ENCODE measurements around the gene SCMH1. TPM values are rescaled to one million over a fixed set of nuclear protein-coding genes. Genes with fewer than 3 reads are reported as not detected.
A peak's percentile ranks its signal among the peaks of the same experiment; 100 is the strongest.

Gene SCMH1
- total and polyA plus RNA-seq, 4 donors = 6.6 to 12.8 (median 10.5) TPM

GRCh38 chr1:40980453-40981121, 261.5 kb downstream of the SCMH1 start (continued):
- no peak for TF ChIP-seq FOXA1 (IDR thresholded peaks at IDR 0.05)
- TF ChIP-seq RAD21 (IDR thresholded peaks at IDR 0.05) = no peak
- peak in 1 of 2 donors; percentile 7 for TF ChIP-seq JUND (IDR thresholded peaks at IDR 0.05)

DNA sequence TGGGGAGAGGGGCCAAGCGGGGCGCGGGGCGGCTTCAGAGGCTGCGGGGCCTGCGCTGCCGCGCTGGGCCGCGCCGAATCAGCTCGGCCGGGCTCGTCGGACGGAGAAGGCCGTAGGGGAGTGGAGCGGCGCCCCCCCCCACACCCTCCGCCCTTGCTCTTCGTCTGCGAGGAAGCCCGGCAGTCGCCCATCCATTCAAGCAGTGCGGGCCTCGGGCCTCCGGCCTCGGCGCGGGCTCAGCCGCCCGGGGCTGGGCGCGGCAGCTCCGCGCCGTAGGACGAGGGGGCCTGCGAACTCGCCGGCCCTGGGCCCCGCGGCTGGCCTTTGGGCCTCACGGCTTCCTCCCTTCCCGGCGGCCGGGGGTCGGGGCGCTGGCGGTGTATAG, 262.0 kb downstream of the SCMH1 start:
- WGBS = 2% methylated on average over 50 of the region's 50 CpGs
- TF ChIP-seq HNF4A (conservative IDR thresholded peaks at IDR 0.05) (no peak), RXRA (IDR thresholded peaks at IDR 0.05) (no peak), REST (IDR thresholded peaks at IDR 0.05) (no peak), SP1 (IDR thresholded peaks at IDR 0.05) (no peak), JUND (IDR thresholded peaks at IDR 0.05) (no peak), YY1 (IDR thresholded peaks at IDR 0.05) (no peak), EGR1 (IDR thresholded peaks at IDR 0.05; ENCODE audit: low read depth in 2 of 2) (no peak), FOXA2 (IDR thresholded peaks at IDR 0.05) (no peak), FOXA1 (IDR thresholded peaks at IDR 0.05) (no peak), RAD21 (IDR thresholded peaks at IDR 0.05) (no peak), NR2F2 (IDR thresholded peaks at IDR 0.05) (no peak), MAX (IDR thresholded peaks at IDR 0.05) (no peak), HNF4G (IDR thresholded peaks at IDR 0.05) (no peak)
- TF ChIP-seq, protein P1, sequence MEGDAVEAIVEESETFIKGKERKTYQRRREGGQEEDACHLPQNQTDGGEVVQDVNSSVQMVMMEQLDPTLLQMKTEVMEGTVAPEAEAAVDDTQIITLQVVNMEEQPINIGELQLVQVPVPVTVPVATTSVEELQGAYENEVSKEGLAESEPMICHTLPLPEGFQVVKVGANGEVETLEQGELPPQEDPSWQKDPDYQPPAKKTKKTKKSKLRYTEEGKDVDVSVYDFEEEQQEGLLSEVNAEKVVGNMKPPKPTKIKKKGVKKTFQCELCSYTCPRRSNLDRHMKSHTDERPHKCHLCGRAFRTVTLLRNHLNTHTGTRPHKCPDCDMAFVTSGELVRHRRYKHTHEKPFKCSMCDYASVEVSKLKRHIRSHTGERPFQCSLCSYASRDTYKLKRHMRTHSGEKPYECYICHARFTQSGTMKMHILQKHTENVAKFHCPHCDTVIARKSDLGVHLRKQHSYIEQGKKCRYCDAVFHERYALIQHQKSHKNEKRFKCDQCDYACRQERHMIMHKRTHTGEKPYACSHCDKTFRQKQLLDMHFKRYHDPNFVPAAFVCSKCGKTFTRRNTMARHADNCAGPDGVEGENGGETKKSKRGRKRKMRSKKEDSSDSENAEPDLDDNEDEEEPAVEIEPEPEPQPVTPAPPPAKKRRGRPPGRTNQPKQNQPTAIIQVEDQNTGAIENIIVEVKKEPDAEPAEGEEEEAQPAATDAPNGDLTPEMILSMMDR (IDR thresholded peaks at IDR 0.05; ENCODE audit: low read depth, low read length, missing input control) = no peak
- TF ChIP-seq, protein P2, sequence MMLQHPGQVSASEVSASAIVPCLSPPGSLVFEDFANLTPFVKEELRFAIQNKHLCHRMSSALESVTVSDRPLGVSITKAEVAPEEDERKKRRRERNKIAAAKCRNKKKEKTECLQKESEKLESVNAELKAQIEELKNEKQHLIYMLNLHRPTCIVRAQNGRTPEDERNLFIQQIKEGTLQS (IDR thresholded peaks at IDR 0.05) = no peak
- TF ChIP-seq, protein P3, sequence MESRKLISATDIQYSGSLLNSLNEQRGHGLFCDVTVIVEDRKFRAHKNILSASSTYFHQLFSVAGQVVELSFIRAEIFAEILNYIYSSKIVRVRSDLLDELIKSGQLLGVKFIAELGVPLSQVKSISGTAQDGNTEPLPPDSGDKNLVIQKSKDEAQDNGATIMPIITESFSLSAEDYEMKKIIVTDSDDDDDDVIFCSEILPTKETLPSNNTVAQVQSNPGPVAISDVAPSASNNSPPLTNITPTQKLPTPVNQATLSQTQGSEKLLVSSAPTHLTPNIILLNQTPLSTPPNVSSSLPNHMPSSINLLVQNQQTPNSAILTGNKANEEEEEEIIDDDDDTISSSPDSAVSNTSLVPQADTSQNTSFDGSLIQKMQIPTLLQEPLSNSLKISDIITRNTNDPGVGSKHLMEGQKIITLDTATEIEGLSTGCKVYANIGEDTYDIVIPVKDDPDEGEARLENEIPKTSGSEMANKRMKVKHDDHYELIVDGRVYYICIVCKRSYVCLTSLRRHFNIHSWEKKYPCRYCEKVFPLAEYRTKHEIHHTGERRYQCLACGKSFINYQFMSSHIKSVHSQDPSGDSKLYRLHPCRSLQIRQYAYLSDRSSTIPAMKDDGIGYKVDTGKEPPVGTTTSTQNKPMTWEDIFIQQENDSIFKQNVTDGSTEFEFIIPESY (IDR thresholded peaks at IDR 0.05) = no peak
- peak overlapping the region; percentile 60 to 81 for H3K27ac ChIP-seq (ENCODE audit: low read depth in 1 of 2, low read length in 2 of 2)

More for the DNA sequence above, 262.0 kb downstream of the SCMH1 start:
- peaks cover 0 to 2% (median 0%) of the 10 kb centered on the region in 4 donors for H3K36me3 ChIP-seq (ENCODE audit: control insufficient read depth in 4 of 4, insufficient read depth in 3 of 4, low read depth in 1 of 4, low read length in 3 of 4)
- no peak overlapping the region for H3K9ac ChIP-seq (ENCODE audit: low read depth in 1 of 2, low read length in 2 of 2)
- peak overlapping the region; percentile 45 to 80 (median 73) for H3K4me3 ChIP-seq (ENCODE audit: low read depth in 1 of 3, low read length in 3 of 3)
- no peaks in the 10 kb centered on the region for H3K27me3 ChIP-seq (ENCODE audit: control insufficient read depth in 4 of 4, insufficient read depth in 4 of 4, low read length in 3 of 4)
- H3K4me1 ChIP-seq (ENCODE audit: control insufficient read depth in 4 of 4, insufficient read depth in 4 of 4, low read length in 3 of 4) = peaks cover 2 to 27% (median 17%) of the 10 kb centered on the region in 4 donors
- no peaks in the 10 kb centered on the region for H3K9me3 ChIP-seq (ENCODE audit: control insufficient read depth in 4 of 4, low read length in 3 of 4)
- DNase-seq (ENCODE audit: low spot score) = no peak
